ENCODE data around the gene TRPM1. TPM values are rescaled to one million over a fixed set of nuclear protein-coding genes. Genes with fewer than 3 reads are reported as not detected.

TRPM1 gene
- total RNA-seq, 1 experiment from 2014 or later = 0.77 TPM

GRCh38 chr15:31130576-31131237 lies 29.2 kb upstream of the TRPM1 start:
- Mint-ChIP-seq H3K4me3 (no peak overlapping the region), H3K4me1 (peaks cover 7% of the 10 kb centered on the region), H3K9me3 (peaks cover 26% of the 10 kb centered on the region), H3K27me3 (ENCODE audit: low read depth) (no peaks in the 10 kb centered on the region), H3K27ac (no peak overlapping the region), H3K36me3 (peaks cover 25% of the 10 kb centered on the region)
- DNase-seq (ENCODE audit: low spot score) (no peak), ATAC-seq (no peak)
- ChIA-PET CTCF (interaction anchor here (1.0 to 2.1 kb wide), 2 partner anchors 45 to 126 kb away, joined by 3 to 6 read pairs; no protein-coding TSS in a partner anchor), POLR2A (no interaction called here)
- no peak for TF ChIP-seq NR3C1 (CRISPR knock-in tag; conservative IDR thresholded peaks at IDR 0.05; ENCODE audit: low read depth)

- Mint-ChIP-seq H3K27ac (no peak overlapping the region), H3K36me3 (peaks cover 20% of the 10 kb centered on the region), H3K27me3 (ENCODE audit: low read depth) (no peaks in the 10 kb centered on the region), H3K4me3 (no peak overlapping the region), H3K9me3 (peaks cover 20% of the 10 kb centered on the region), H3K4me1 (peaks cover 4% of the 10 kb centered on the region; the same call in 1 of the 2 replicates)
- no peak for TF ChIP-seq ZNF671 (CRISPR knock-in tag; IDR thresholded peaks at IDR 0.05)
- TF ChIP-seq ZBTB43 (CRISPR knock-in tag; IDR thresholded peaks at IDR 0.05) = no peak
- no peak for TF ChIP-seq EMX1 (CRISPR knock-in tag; IDR thresholded peaks at IDR 0.05)
- no peak for TF ChIP-seq ZNF281 (CRISPR knock-in tag; IDR thresholded peaks at IDR 0.05)
- TF ChIP-seq, protein P1, sequence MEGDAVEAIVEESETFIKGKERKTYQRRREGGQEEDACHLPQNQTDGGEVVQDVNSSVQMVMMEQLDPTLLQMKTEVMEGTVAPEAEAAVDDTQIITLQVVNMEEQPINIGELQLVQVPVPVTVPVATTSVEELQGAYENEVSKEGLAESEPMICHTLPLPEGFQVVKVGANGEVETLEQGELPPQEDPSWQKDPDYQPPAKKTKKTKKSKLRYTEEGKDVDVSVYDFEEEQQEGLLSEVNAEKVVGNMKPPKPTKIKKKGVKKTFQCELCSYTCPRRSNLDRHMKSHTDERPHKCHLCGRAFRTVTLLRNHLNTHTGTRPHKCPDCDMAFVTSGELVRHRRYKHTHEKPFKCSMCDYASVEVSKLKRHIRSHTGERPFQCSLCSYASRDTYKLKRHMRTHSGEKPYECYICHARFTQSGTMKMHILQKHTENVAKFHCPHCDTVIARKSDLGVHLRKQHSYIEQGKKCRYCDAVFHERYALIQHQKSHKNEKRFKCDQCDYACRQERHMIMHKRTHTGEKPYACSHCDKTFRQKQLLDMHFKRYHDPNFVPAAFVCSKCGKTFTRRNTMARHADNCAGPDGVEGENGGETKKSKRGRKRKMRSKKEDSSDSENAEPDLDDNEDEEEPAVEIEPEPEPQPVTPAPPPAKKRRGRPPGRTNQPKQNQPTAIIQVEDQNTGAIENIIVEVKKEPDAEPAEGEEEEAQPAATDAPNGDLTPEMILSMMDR (IDR thresholded peaks at IDR 0.05) = no peak
- no peak for TF ChIP-seq TEAD1 (CRISPR knock-in tag; IDR thresholded peaks at IDR 0.05)
- no peak for TF ChIP-seq IRF2 (CRISPR knock-in tag; IDR thresholded peaks at IDR 0.05; ENCODE audit: borderline replicate concordance, low read depth)
- no peak for TF ChIP-seq ZNF317 (CRISPR knock-in tag; IDR thresholded peaks at IDR 0.05; ENCODE audit: borderline replicate concordance, low read depth)
- no peak for TF ChIP-seq ZNF138 (CRISPR knock-in tag; conservative IDR thresholded peaks at IDR 0.05)
- no peak for TF ChIP-seq HMGA2 (CRISPR knock-in tag; IDR thresholded peaks at IDR 0.05)
- TF ChIP-seq NR2C2 (CRISPR knock-in tag; IDR thresholded peaks at IDR 0.05) = no peak
- TF ChIP-seq NFYB (CRISPR knock-in tag; conservative IDR thresholded peaks at IDR 0.05; ENCODE audit: low read depth) = no peak
- TF ChIP-seq MLX (CRISPR knock-in tag; IDR thresholded peaks at IDR 0.05) = no peak
- TF ChIP-seq TCF7 (CRISPR knock-in tag; IDR thresholded peaks at IDR 0.05; ENCODE audit: low read depth) = no peak
- no peak for ATAC-seq
- ChIA-PET POLR2A (interaction anchor here (0.6 to 1.3 kb wide), 2 partner anchors 16 to 32 kb away, joined by 3 read pairs; no protein-coding TSS in a partner anchor), CTCF (interaction anchor here (0.9 to 2.9 kb wide), 71 partner anchors 8 to 388 kb away, joined by 3 to 29 read pairs (median 6); partner anchors contain the start of genes FAN1, MTMR10 and TRPM1)
- DNase-seq (ENCODE audit: low spot score) = no peak
These were observed 28.3 kb upstream of the TRPM1 start for GRCh38 chr15:31129769-31130303.

Measured in WTC11 (cell line).